HCT116 (cell line): ENCODE measurements around the gene CST2. TPM values are rescaled to one million over a fixed set of nuclear protein-coding genes. Genes with fewer than 3 reads are reported as not detected.

Source experiments
- ATAC-seq: fragments of 200-7000 bp; cut with Tn5 transposase; 2 replicates; pipeline ENCODE4 v1.9.1; 2020; ENCODE audit warnings: mild to moderate bottlenecking, moderate library complexity
- BruUV-seq: library from RNA; stranded (reverse); fragments of 400-500 nt; replicated peaks from 2 replicates; lab custom pipeline; 2021; lab: Mats Ljungman, UMichigan
- CTCF ChIA-PET: fragments of 300-600 bp; sonication (Branson Sonifier 250); formaldehyde crosslinking; loops from one replicate; lab custom pipeline; 2021; ENCODE audit warnings: antibody characterized with exemption; lab: Charles Lee
- POLR2A ChIA-PET: fragments of 300-600, 350-600 bp; sonication (Branson Sonifier 250); formaldehyde crosslinking; loops from one replicate; lab custom pipeline; 2021; ENCODE audit warnings: antibody characterized with exemption; lab: Charles Lee
- RAD21 ChIA-PET, 2 experiments: fragments of 300-600 bp; sonication (Branson Sonifier 250); formaldehyde crosslinking; loops; one replicate each; lab custom pipeline; 2023; ENCODE audit warnings: low total read pairs in 2 of 2; ENCODE audit not compliant: uncharacterized antibody in 2 of 2, unreplicated experiment in 2 of 2, low non-redundant PET in 1 of 2; lab: Charles Lee
- DNase-seq: peaks from one replicate; pipeline ENCODE4 v3.0.0-alpha.2; 2010; ENCODE audit warnings: low read depth, low spot score
- H2AFZ ChIP-seq: fragments of 200-600 bp; shearing (Covaris generic), sonication (generic); 2 replicates; pipeline ENCODE4 v1.6.1; 2017; ENCODE audit warnings: low read depth, mixed run types, mixed read lengths, antibody characterized with exemption, low read length; ENCODE audit not compliant: poor library complexity, severe bottlenecking
- H3K27ac ChIP-seq: 2 replicates; pipeline ENCODE4 v1.5.1; 2012; ENCODE audit warnings: low read depth, low read length
- H3K27me3 ChIP-seq: fragments of 200-600 bp; sonication (generic); 2 replicates; pipeline ENCODE4 v1.6.1; 2016; ENCODE audit warnings: mixed run types, low read length, mixed read lengths; ENCODE audit not compliant: insufficient read depth
- H3K36me3 ChIP-seq, 2 experiments: fragments of 200-500 bp in 1 of 2; fragments of 200-600 bp in 1 of 2; sonication (Bioruptor generic) in 1 of 2; sonication (generic) in 1 of 2; 2 replicates each; pipeline versions ENCODE4 v1.5.1 to v1.6.1; 2014 to 2016; ENCODE audit warnings: low read length in 2 of 2, inconsistent platforms in 1 of 2, mixed read lengths in 1 of 2, mixed run types in 1 of 2; ENCODE audit not compliant: insufficient read depth in 2 of 2, control insufficient read depth in 1 of 2
- H3K4me1 ChIP-seq, 2 experiments: fragments of 200-600 bp in 1 of 2; sonication (generic) in 1 of 2; 2 replicates each; pipeline versions ENCODE4 v1.5.1 to v1.6.1; 2012 to 2017; ENCODE audit warnings: low read length in 2 of 2, inconsistent platforms in 1 of 2, mild to moderate bottlenecking in 1 of 2, mixed read lengths in 1 of 2, mixed run types in 1 of 2, moderate library complexity in 1 of 2; ENCODE audit not compliant: insufficient read depth in 2 of 2, control insufficient read depth in 1 of 2
- H3K4me2 ChIP-seq: fragments of 200-600 bp; sonication (generic); 2 replicates; pipeline ENCODE4 v1.6.1; 2017; ENCODE audit warnings: mixed run types, low read length, mixed read lengths
- H3K4me3 ChIP-seq, 2 experiments: fragments of 200-600 bp in 1 of 2; sonication (generic) in 1 of 2; replicated peaks in 1 of 2; 2 replicates each; pipeline ENCODE4 v1.5.1; 2011 to 2016; ENCODE audit warnings: low read length in 2 of 2, control low read depth in 1 of 2, low read depth in 1 of 2, mild to moderate bottlenecking in 1 of 2, mixed read lengths in 1 of 2, mixed run types in 1 of 2
- H3K79me2 ChIP-seq: fragments of 200-600 bp; sonication (generic); 2 replicates; pipeline ENCODE4 v1.6.1; 2017; ENCODE audit warnings: mild to moderate bottlenecking, mixed run types, low read length, moderate library complexity, mixed read lengths; ENCODE audit not compliant: insufficient read depth
- H3K9ac ChIP-seq: fragments of 200-600 bp; sonication (generic); 2 replicates; pipeline ENCODE4 v1.6.1; 2016; ENCODE audit warnings: low read length, mixed read lengths
- H3K9me2 ChIP-seq: fragments of 200-600 bp; sonication (generic), shearing (Covaris generic); 2 replicates; pipeline ENCODE4 v1.6.1; 2017; ENCODE audit warnings: mixed run types, mild to moderate bottlenecking, moderate library complexity; ENCODE audit not compliant: insufficient read depth
- H3K9me3 ChIP-seq, 2 experiments: fragments of 200-500 bp in 1 of 2; fragments of 200-600 bp in 1 of 2; sonication (Bioruptor generic) in 1 of 2; sonication (generic) in 1 of 2; 2 replicates each; pipeline ENCODE4 v1.6.1; 2014 to 2017; ENCODE audit warnings: low read length in 2 of 2, mixed read lengths in 2 of 2, inconsistent platforms in 1 of 2, low read depth in 1 of 2, mild to moderate bottlenecking in 1 of 2, mixed run types in 1 of 2, moderate library complexity in 1 of 2; ENCODE audit not compliant: control insufficient read depth in 1 of 2, insufficient read depth in 1 of 2
- H4K20me1 ChIP-seq: fragments of 200-600 bp; sonication (generic), shearing (Covaris generic); 2 replicates; pipeline ENCODE4 v1.6.1; 2017; ENCODE audit warnings: mixed run types, mild to moderate bottlenecking, moderate library complexity; ENCODE audit not compliant: insufficient read depth
- CEBPB ChIP-seq: IDR thresholded peaks from 2 replicates; pipeline ENCODE4 v1.6.1; 2012; ENCODE audit warnings: low read depth
- EGR1 ChIP-seq: IDR thresholded peaks from 2 replicates; pipeline ENCODE4 v1.6.1; 2012; ENCODE audit warnings: low read depth
- POLR2AphosphoS5 ChIP-seq: IDR thresholded peaks from 2 replicates; pipeline ENCODE4 v1.6.1; 2011; ENCODE audit warnings: mild to moderate bottlenecking, low read depth, low read length, moderate library complexity
- YY1 ChIP-seq: IDR thresholded peaks from 2 replicates; pipeline ENCODE4 v1.6.1; 2011; ENCODE audit warnings: low read length, low read depth, moderate library complexity, mild to moderate bottlenecking; ENCODE audit not compliant: insufficient replicate concordance; ENCODE audit errors: extremely low read depth
- ZFX ChIP-seq: fragments of 450-650 bp; IDR thresholded peaks from 2 replicates; pipeline ENCODE4 v1.6.1; 2017
- intact Hi-C: fragments of 100-400 bp; cut with micrococcal nuclease; formaldehyde crosslinking; loops from 2 replicates; pipeline ENCODE4 v1.10.0; 2022
- total RNA-seq: library from RNA; stranded (reverse); gene quantifications from one replicate; pipeline ENCODE4 v1.2.1, GENCODE V29; 2021; ENCODE audit not compliant: unreplicated experiment
- TF ChIP-seq, protein P1 (sequence below), 3 experiments: fragments of 200-600 bp in 1 of 3; sonication (generic) in 1 of 3; IDR thresholded peaks in 2 of 3; conservative IDR thresholded peaks in 1 of 3; 2 replicates each; pipeline ENCODE4 v1.5.1; 2012 to 2017; ENCODE audit warnings: low read depth in 2 of 3, low read length in 2 of 3, antibody characterized with exemption in 1 of 3, borderline replicate concordance in 1 of 3, control low read depth in 1 of 3, mild to moderate bottlenecking in 1 of 3, mixed read lengths in 1 of 3, mixed run types in 1 of 3, moderate library complexity in 1 of 3; ENCODE audit not compliant: insufficient read depth in 1 of 3
- TF ChIP-seq, protein P2 (sequence below): IDR thresholded peaks from 2 replicates; pipeline ENCODE4 v1.6.1; 2012
- TF ChIP-seq, protein P3 (sequence below): IDR thresholded peaks from 2 replicates; pipeline ENCODE4 v1.6.1; 2012

CST2 gene
- total RNA-seq, 1 experiment from 2014 or later: not detected

DNA sequence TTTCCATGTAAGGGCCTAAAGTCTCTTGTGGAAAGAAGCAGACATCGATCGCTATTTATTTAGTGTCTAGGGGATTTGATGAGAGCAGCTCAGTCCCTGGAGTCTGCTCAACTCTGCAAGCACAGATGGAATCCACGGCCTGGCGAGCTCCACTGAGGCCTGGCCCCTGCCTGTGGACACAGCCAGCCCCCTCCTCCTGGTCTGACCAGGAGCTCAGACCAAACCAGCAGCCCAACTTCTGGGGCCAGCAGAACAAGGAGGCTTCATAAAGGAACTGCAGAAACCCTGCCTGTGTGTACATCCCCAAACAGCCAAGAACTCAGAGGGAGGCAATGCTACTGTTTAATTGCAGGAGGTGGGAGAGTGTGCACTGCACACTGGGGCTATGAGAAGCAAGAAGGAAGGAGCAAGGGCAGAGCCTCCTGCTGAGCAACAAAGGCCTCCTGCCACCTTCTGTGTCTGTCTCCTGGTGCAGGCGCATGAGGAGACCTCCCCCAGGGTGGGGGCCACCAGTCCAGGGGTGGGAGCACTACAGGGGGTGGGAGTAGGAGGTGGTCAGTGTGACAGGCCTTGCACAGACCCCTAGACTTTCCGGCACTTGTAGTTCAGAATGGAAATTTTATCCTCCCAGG, 49.2 kb upstream of the CST2 start (continued):
- TF ChIP-seq, protein P1, sequence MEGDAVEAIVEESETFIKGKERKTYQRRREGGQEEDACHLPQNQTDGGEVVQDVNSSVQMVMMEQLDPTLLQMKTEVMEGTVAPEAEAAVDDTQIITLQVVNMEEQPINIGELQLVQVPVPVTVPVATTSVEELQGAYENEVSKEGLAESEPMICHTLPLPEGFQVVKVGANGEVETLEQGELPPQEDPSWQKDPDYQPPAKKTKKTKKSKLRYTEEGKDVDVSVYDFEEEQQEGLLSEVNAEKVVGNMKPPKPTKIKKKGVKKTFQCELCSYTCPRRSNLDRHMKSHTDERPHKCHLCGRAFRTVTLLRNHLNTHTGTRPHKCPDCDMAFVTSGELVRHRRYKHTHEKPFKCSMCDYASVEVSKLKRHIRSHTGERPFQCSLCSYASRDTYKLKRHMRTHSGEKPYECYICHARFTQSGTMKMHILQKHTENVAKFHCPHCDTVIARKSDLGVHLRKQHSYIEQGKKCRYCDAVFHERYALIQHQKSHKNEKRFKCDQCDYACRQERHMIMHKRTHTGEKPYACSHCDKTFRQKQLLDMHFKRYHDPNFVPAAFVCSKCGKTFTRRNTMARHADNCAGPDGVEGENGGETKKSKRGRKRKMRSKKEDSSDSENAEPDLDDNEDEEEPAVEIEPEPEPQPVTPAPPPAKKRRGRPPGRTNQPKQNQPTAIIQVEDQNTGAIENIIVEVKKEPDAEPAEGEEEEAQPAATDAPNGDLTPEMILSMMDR (IDR thresholded peaks at IDR 0.05 in 2 of 3, conservative IDR thresholded peaks at IDR 0.05 in 1 of 3; ENCODE audit: borderline replicate concordance in 1 of 3, insufficient read depth in 1 of 3, low read depth in 2 of 3, low read length in 2 of 3): no peak

DNA sequence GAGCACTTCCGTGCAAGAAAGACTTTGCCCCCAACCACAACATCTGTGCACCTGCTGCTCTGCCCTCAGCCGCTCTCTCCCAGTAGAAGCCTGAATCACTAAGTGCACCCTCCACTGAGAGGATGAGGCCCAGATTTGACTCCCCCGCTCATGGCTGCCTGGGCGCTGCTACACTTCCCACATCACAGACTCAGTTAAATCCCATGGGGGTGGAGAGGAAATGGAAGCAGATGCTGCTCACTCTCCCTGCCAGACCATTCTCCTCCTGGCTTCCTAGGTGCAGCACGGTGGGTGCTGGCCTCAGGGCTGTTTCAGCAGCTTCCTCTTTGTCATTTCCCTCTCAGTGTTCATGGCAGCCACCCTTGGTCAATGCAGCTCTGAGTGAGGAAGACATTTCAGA, 48.2 kb upstream of the CST2 start:
- no peaks in the 10 kb centered on the region for H4K20me1 ChIP-seq
- H3K4me3 ChIP-seq: no peak overlapping the region
- peaks cover 14% of the 10 kb centered on the region for H3K27me3 ChIP-seq
- ChIA-PET CTCF (no interaction called here), POLR2A (no interaction called here), RAD21 (no interaction called here)
- H3K9ac ChIP-seq: no peak overlapping the region
- no peaks in the 10 kb centered on the region for H3K4me1 ChIP-seq
- ATAC-seq: no peak
- no peak overlapping the region for H3K4me2 ChIP-seq
- no peak overlapping the region for H2AFZ ChIP-seq
- no peak overlapping the region for H3K27ac ChIP-seq
- no peak for DNase-seq
- intact Hi-C loops: no loop called here
- no peaks in the 10 kb centered on the region for H3K79me2 ChIP-seq
- H3K36me3 ChIP-seq: no peaks in the 10 kb centered on the region
- no peaks in the 10 kb centered on the region for H3K9me3 ChIP-seq
- no peaks in the 10 kb centered on the region for H3K9me2 ChIP-seq
- no TSS peak for BruUV-seq
- no peak for TF ChIP-seq YY1
- TF ChIP-seq, protein P1 (IDR thresholded peaks at IDR 0.05 in 2 of 3, conservative IDR thresholded peaks at IDR 0.05 in 1 of 3; ENCODE audit: borderline replicate concordance in 1 of 3, insufficient read depth in 1 of 3, low read depth in 2 of 3, low read length in 2 of 3): no peak
- no peak for TF ChIP-seq POLR2AphosphoS5
- TF ChIP-seq ZFX: no peak
- no peak for TF ChIP-seq CEBPB
- TF ChIP-seq EGR1: no peak
- TF ChIP-seq, protein P2, sequence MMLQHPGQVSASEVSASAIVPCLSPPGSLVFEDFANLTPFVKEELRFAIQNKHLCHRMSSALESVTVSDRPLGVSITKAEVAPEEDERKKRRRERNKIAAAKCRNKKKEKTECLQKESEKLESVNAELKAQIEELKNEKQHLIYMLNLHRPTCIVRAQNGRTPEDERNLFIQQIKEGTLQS: no peak
- TF ChIP-seq, protein P3, sequence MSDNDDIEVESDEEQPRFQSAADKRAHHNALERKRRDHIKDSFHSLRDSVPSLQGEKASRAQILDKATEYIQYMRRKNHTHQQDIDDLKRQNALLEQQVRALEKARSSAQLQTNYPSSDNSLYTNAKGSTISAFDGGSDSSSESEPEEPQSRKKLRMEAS: no peak
